HG02610 (cell line): ENCODE data around the gene ZBTB38.

Source experiments
- ATAC-seq: cut with Tn5 transposase; IDR thresholded peaks from one replicate; pipeline ENCODE4 v1.9.1; 2021; ENCODE audit warnings: mild to moderate bottlenecking, moderate library complexity; ENCODE audit not compliant: unreplicated experiment

The ZBTB38 gene

GRCh38 chr3:141362736-141363135, 5.6 kb upstream of the ZBTB38 start:
- ATAC-seq, result no peak

- no peak for ATAC-seq
Measured at GRCh38 chr3:141365201-141365600, 3.1 kb upstream of the ZBTB38 start.

GRCh38 chr3:141366285-141367037, 1.8 kb upstream of the ZBTB38 start:
- no peak for ATAC-seq

- ATAC-seq, result no peak
Measured at GRCh38 chr3:141367038-141367730, 1.1 kb upstream of the ZBTB38 start.

- ATAC-seq, result no peak
Measured at GRCh38 chr3:141368925-141369794, 856 bp downstream of the ZBTB38 start.

GRCh38 chr3:141370065-141370533, 1.8 kb downstream of the ZBTB38 start:
- peak; percentile 75 for ATAC-seq

- no peak for ATAC-seq
Measured at GRCh38 chr3:141371882-141372281, 3.6 kb downstream of the ZBTB38 start.

GRCh38 chr3:141372656-141373055, 4.4 kb downstream of the ZBTB38 start:
- ATAC-seq, result no peak

- no peak for ATAC-seq
Measured at GRCh38 chr3:141373232-141373631, 4.9 kb downstream of the ZBTB38 start.

GRCh38 chr3:141373768-141374526, 5.6 kb downstream of the ZBTB38 start:
- ATAC-seq, result no peak

GRCh38 chr3:141375381-141376301, 7.3 kb downstream of the ZBTB38 start:
- no peak for ATAC-seq

- ATAC-seq, result no peak
Measured at GRCh38 chr3:141377377-141377776, 9.1 kb downstream of the ZBTB38 start.

- ATAC-seq, result no peak
Measured at GRCh38 chr3:141378556-141378955, 10.3 kb downstream of the ZBTB38 start.

GRCh38 chr3:141379250-141379966, 11.1 kb downstream of the ZBTB38 start:
- ATAC-seq, result peak; percentile 70

GRCh38 chr3:141380279-141380678, 12.0 kb downstream of the ZBTB38 start:
- ATAC-seq, result no peak

GRCh38 chr3:141380987-141381386, 12.7 kb downstream of the ZBTB38 start:
- peak; percentile 42 for ATAC-seq

GRCh38 chr3:141382571-141382970, 14.3 kb downstream of the ZBTB38 start:
- no peak for ATAC-seq

- no peak for ATAC-seq
Measured at GRCh38 chr3:141383555-141384129, 15.3 kb downstream of the ZBTB38 start.

GRCh38 chr3:141384157-141384556, 15.9 kb downstream of the ZBTB38 start:
- ATAC-seq, result no peak
